GM19468 (cell line): ENCODE measurements around the gene NFKB1.

Experiments used
- ATAC-seq: cut with Tn5 transposase; IDR thresholded peaks from one replicate; pipeline ENCODE4 v1.9.1; 2021; ENCODE audit warnings: mild to moderate bottlenecking, moderate library complexity, moderate number of reproducible peaks; ENCODE audit not compliant: unreplicated experiment; ENCODE audit errors: extremely low read depth

NFKB1 gene

DNA sequence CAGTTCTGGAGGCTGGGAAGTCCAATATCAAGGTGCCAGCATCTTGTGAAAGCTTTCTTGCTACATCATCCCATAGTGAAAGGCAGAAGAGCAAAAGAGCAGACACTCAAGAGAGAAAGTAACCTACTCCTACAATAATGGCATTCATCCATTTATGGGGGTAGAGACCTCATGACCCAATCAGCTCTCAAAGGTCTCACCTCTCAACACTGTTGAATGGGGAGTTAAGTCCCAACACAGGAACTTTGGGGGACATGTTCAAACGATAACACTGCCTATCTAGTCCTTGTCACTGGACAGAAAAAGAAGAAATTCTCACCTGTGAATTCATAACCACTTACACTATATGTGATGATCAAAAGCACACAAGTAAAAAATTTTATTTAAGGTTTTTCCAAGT is 6.6 kb upstream of the NFKB1 start:
- no peak for ATAC-seq

DNA sequence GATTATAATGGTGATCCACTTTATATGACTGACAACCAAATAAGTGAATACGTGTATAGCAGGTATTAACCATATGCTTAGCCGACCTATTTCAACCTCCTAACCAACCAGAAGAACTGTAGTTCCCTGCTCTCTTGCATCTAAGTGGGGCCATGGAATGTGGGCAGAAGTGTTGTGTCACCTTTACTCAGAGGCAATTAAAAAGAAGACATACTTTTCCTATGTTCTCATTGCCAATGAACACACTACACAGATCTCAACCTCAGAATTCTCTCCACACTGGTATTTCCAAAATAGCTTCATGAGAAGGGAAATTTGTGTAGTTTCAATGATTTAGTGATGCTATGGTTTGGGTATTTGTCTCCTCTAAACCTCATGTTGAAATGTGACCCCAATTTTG is 3.2 kb upstream of the NFKB1 start:
- ATAC-seq: no peak

DNA sequence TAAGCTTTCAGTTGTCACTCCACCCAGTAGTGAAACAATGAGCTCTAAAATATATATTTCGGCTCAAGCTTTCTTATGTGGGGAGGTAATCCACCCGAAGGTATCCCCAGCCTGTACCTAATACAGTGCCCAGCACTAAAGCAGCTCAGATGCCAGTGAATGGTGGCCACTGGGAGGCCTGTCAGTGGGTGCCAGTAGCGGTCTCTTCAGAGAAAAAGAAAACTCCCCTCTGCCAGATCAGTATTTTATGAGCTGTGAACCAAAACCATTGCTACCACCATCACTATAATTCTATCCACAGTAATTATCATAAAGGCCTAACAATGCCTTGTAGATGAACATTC is 835 bp upstream of the NFKB1 start:
- ATAC-seq: no peak

DNA sequence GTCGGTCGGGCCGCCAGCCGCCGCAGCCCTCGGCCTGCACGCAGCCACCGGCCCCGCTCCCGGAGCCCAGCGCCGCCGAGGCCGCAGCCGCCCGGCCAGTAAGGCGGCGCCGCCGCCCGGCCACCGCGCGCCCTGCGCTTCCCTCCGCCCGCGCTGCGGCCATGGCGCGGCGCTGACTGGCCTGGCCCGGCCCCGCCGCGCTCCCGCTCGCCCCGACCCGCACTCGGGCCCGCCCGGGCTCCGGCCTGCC is 213 bp downstream of the NFKB1 start:
- peak; percentile 7 for ATAC-seq

DNA sequence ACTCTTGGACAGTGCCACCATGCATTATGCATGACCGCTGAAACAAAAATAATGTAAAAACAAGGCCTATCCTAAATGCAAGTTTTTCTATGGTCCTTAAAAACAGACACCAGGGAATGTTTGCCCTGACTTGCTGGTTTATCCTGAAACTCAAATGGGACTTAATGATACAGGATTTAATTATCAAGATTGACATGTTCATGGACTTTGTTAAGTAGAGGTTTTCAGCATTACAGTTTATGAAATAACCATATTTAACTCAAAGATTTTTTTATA is 1.3 kb downstream of the NFKB1 start:
- ATAC-seq: no peak

DNA sequence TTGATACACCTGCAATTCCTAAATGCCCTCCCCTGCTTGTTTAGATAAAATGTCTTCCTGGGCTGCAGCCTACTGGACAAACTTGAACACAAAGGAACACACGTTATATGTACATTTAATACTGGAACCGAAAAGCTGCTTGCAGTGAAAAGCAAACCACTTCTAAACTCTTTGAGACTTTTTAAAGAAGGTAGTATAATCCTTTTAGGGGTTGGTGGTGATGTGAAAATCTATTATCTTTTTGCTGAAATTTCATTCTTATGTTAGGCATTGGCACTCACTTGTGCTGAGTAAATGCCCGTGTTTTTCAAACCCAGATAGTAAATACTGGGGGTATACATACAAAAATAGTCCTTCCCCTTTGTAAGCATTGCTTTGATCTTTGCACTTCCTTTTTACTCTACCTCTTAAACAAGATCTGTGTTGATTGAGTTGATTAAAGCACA is 2.2 kb downstream of the NFKB1 start:
- no peak for ATAC-seq

DNA sequence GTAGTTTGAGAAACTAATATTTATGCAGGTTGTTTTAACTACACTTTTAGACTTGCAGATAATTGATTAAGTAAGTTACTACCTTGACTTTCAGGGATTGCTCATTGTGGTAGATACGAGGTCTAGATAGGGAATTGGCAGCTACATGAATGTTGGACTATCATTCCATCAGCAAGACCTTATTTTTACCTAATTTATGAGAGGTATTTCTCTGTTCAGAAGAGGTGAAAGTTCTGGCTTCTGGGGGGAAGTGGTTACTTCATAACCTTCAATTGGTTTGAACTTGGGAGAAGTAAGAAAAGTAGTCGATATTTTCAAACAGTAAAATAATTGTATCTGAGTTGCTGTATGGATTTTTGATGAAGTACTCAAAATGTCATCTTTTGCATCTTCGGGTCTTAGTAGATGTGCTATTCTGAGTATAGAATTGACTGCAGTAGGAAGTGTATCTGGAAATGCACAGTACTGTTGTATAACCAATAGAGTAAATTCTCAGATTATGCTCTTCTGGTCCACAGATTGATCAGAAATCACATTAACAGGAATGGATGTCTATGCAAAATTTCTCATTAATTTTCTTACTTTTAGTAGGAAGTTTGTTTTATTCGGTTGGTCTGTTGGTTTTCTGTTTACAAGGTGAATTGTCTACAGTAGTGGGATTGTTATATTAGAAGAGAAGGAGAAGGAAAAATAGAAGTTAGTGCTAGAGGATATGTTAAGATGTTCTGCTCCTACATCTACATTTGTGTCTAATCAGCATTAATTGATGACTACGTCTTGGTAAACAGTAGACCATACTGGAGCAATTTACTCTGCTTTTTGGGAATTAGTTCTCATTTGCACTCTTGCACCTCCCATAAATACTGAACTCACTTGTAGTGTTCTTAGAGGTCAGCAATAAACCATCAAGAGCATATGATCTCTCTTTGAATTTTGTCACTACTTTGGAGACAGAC is 3.0 kb downstream of the NFKB1 start:
- no peak for ATAC-seq

DNA sequence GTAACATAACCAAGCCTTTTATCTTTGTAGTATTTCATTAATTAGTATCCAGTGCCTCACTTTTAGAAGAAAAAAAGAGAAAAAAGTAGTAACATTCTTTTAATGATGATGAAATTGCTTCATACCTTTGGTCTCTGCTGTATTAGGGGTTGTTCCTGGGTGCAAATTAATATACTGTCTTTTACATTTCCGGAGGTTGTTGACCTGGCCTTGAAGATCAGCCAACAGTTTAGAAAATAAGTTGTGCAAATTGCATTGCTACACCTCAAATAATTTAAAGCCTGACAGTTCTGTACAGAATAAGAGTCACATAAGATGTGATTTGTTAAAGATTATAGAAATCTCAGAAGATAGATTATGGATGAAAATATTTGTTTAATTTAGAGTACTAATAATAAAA is 3.8 kb downstream of the NFKB1 start:
- ATAC-seq: no peak

DNA sequence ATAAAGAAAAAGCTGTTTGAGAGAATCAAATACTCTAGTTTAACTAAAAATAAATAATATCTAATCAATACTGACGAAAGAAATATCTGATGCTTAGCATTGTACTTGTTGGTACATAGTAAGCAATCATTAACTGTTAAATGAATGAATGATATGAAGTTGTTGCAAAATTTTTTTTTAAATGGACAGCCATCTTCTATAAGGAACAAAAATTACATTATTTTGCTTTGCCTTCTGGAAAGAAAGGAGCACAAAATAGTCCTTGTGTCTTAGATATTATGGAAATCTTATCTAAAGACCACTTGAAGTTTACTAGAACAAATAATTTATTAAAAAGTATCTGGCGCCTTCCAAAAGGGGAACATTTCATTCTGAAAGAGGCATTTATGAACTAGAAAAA is 4.5 kb downstream of the NFKB1 start:
- no peak for ATAC-seq

DNA sequence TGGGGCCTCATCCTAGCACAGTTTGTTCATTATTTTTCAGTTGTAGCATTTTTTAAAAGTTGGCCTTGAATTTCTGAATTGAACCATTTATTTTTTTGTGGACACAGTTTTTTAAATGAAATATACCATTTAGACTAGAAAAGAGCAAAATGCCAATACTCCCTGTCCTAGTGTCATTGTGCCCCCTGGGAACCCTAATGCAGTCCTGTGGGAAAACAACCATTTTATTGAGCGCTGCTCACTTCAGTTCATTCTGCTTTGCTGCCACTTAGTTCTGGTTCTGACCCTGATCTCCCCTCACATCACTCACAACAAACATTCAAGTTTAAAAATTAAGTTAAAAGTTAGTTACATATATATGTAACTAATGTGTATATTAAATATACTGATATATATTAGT is 5.4 kb downstream of the NFKB1 start:
- ATAC-seq: no peak

DNA sequence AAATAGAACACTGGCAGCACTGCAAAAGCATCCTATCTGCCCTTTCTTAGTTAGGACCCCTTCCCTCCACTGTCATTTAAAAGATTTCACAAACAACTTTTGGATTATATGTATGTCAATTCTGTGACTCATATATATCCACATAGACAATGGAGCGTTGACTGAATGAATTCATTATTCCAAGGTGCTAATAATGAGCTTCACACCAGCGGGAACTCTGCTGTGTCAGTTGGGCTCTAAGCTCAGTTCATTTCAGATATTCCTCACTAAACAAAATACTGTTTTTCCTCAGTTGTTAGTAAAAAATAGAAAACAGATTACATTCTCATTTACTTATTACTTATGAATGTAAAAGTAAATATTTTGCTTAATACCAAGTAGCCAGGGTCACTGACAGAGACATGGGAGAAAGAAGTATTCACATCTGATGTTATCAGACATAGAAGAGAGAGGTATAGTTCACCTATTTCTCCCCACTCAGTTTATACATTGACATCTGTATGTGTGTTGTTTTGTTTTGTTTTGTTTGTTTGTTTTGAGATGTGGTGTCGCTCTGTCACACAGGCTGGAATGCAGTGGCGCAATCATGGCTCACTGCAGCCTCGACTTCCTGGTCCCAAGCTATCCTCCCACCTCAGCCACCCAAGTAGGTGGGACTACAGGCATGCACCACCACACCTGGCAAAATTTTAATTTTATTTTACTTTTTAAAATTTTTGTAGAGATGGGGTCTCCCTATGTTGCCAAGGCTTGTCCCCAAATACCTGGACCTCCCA is 10.9 kb downstream of the NFKB1 start:
- ATAC-seq: no peak

DNA sequence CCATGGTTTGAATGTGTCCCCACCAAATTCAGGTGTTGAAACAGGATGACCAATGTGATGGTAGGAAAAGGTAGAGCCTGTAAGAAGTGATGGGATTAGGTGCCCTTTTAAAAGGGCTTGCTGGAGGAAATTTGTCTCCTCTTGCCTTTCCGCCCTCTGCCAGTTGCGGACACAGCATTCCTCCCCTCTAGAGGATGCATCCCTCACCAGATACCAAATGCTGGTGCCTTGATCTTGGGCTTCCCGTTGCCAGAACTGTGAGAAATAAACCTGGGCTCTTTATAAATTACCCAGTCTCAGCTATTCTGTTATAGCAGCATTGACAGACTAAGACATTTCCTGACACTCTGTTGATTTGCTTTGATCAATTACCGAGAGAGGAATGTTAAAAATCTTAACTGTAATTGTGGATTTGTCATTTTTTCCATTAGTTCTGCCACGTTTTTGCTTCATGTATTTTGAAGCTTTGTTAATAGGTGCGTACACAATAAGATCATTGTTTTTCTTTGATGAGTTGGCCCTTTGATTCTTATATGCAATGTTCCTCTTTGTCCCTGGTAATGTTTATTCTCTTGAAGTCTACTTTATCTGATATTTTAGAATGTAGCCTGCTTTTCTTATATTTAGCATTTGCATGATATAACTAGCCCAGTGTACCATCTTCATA is 13.3 kb downstream of the NFKB1 start:
- no peak for ATAC-seq

DNA sequence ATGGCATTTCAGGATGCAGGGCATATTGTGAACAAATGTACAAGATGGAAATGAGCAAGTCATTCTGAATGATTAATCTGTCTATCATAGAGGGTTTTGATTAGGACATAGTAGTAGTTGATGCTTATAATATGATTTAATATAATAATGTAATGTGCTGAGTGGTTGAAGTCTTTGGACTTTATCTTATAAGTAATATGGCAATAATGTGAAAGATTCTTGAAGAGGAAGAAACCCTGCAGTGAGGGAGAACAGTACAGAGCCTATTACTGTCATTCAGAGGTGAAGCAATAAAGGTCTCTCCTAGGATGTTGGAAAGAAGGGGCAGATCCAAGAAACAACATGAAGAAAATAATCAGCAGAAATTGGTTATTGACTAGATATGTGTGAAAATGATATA is 16.6 kb downstream of the NFKB1 start:
- ATAC-seq: no peak

DNA sequence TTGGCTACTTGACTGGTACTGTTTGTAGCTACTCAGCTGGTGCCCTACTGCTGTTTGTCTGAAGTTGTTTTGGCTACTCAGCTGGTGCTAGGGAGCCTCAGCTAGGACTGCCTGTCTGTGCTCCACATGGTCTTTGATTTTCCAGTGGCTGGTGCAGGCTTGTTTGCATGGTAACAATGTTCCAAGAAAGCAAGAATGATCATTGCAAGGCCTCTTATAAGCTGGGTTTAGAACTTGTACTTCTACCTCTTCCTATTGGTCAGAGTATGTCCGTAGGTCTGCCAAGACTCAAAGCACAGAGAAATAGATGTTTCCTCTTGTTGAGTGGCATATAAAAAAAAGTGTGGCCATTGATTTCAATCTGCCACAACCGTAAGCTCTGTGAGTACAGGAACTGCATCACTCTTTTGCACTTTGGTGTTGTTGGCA is 17.6 kb downstream of the NFKB1 start:
- ATAC-seq: no peak

DNA sequence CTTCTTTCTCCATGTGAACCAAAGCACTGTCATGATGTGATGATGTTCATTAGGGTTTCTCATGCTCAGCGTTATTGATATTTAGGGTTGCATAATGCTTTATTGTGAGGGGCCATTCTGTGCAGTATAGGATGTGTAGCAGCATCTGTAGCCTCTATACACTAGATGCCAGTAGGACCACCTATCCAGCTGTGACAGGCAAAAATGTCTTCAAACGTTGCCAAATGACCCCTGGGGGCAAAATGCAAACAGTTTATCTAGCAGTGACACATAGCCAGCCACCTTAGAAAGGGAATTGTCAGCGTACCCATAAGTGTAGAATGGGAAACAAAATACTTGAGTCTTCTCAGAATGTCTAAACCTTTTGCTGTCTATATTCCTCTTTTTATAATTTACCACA is 18.8 kb downstream of the NFKB1 start:
- ATAC-seq: no peak

DNA sequence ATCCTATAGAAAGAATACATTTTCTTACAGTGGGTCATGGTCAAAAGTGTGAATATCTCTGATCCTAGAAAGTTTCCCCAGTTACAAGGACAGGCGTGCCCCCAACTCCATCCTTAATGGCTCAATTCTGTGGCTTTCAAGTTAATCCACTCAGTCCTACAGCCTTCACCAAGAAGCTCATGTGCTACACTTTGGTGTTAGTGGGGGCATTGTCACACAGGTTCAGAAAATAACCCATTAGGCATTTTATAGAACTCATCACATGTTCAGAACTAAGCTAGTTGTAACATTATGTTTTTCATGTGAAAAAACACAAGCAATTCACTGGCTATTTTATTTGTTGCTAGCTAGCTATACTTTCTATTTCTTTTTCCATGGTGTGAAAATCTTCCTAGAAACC is 20.4 kb downstream of the NFKB1 start:
- no peak for ATAC-seq

DNA sequence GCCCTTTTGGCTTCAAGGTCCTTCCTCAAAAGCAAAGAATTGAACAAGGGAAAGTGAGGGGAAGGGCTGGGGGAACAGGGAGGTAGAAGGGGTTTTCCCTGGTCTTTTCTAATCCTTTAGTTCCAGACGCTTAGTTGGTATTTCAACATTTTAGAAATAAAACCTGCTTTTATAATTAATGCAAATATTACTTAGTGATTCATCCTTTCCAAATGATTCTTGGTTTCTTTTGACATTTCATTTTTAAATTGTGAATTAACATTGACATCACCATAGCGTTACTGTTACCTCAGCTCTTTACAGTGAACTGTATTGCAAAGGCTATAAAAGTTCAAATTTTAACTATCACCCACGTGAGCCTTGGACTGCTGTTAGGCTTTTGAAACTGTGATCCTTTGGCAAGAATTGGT is 20.9 kb downstream of the NFKB1 start:
- ATAC-seq: no peak

DNA sequence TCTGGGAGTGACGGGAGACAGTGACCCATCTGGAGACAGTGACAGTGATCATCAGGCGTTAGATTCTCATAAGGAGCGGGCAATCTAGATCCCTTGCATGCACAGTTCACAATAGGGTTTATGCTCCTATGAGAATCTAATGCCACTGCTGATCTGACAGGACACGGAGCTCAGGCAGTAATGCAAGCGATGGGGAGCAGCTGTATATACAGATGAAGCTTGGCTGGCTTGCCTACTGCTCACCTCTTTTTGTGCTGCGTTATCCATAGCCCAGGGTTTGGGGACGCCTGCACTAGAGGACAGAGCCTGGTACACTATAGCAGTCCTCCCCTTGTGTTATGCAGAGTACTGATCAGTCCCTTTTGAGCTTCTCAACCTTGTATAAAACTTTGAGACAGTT is 23.5 kb downstream of the NFKB1 start:
- no peak for ATAC-seq

DNA sequence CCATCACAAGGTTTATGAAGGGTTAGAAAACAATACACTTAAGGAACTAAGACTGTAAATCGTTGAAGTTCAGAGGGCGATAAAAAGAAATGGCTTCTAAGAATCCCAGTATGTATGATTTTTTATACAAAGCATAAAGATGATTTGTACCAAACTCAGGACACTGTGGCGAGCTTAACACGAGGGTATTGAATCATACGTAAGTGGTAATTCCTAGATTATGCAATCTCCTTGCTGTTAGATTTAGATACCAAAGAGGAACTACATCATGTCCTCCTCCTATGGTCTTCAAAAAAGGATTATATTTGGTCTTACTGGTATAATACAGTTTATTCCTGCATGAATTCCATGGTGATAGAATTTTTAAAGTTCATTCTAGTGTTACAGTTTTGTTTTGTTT is 23.9 kb downstream of the NFKB1 start:
- no peak for ATAC-seq

DNA sequence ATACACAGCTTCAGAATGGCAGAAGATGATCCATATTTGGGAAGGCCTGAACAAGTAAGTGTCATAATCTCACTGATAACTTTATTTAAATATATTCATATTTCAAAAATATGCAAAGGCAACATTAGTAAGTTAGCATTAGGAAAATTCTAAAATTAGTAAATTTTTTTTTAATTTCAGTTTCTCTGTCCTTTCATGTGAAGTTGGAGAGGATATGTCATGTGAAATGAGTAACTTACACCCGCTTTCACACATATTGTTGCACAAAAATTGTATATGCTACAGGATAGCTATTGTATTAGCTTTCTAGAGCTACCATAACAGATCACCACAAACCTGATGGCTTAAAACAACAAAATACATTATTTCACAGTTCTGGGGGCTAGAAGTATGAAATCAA is 24.3 kb downstream of the NFKB1 start:
- no peak for ATAC-seq

DNA sequence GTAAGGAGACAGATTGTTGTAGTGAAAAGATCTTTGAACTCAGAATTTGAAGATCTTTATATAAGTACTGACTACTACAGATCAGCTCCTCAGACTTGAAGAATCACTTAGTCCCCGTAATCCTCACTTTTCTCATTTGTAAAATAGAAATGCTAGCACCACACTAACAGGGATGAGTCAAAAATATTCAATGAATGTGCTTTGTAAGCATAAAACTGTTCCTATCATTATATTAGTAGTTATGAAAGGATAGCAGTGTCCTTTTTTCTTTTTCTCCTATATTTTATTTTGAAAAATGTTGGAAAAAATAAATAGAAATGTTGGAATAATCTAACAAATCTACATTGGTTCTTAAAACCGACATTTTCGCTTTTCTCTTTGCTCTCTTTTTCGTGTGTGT is 25.4 kb downstream of the NFKB1 start:
- no peak for ATAC-seq
